Activated CD8-positive, alpha-beta memory T cell treated with anti-CD3 and anti-CD28 coated beads, Interleukin-2, amount 10 ng/mL, durations not matched to agents 7 days and 5 days (primary cell): ENCODE measurements around the gene KDM4C. TPM values are rescaled to one million over a fixed set of nuclear protein-coding genes. Genes with fewer than 3 reads are reported as not detected.

Experiments
- ATAC-seq: fragments of 150-1000 bp; cut with Tn5 transposase; one replicate; pipeline ENCODE4 v1.10.0; 2021; ENCODE audit warnings: moderate library complexity
- CTCF ChIA-PET: fragments of 350-600 bp; sonication (Branson Sonifier 250); formaldehyde crosslinking; loops from one replicate; lab custom pipeline; 2021; ENCODE audit warnings: antibody characterized with exemption; lab: Charles Lee
- DNase-seq: peaks from one replicate; pipeline ENCODE4 v3.0.0-alpha.2; 2020
- H3K27ac Mint-ChIP-seq: one replicate; pipeline ENCODE4 v1.8.0; 2021; ENCODE audit warnings: mild to moderate bottlenecking, mixed read lengths
- H3K27me3 Mint-ChIP-seq: one replicate; pipeline ENCODE4 v1.8.0; 2021; ENCODE audit warnings: mixed read lengths
- H3K36me3 Mint-ChIP-seq: one replicate; pipeline ENCODE4 v1.8.0; 2021; ENCODE audit warnings: mild to moderate bottlenecking, mixed read lengths
- H3K4me1 Mint-ChIP-seq: one replicate; pipeline ENCODE4 v1.8.0; 2021; ENCODE audit warnings: mixed read lengths
- H3K4me3 Mint-ChIP-seq: one replicate; pipeline ENCODE4 v1.8.0; 2021; ENCODE audit warnings: mild to moderate bottlenecking, moderate library complexity, mixed read lengths
- H3K9me3 Mint-ChIP-seq: one replicate; pipeline ENCODE4 v1.8.0; 2022; ENCODE audit warnings: low read depth, mixed read lengths
- total RNA-seq, 2 experiments: library from RNA; stranded (reverse); gene quantifications; one replicate each; pipeline ENCODE4 v1.2.3, GENCODE V29; 2021

The KDM4C gene
- total RNA-seq, 2 experiments from 2014 or later = 31.5 to 57.8 TPM

DNA sequence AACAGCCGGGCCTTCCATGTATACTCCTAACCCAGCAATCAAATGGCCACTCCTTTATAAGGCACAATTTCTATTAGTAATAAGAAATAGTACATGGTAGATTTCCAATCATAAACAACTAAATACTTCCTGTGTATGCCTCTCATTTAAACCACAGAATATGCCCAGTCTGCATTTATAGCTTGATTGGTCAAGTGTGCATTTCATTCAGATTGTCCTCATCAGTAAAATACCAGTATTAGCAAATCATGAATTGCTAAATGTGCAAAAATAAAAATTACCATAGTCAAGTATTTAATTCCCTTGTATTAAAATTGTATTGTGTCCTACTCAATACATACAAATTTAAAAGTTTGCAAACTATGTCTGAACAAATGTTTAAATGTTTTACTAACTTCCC lies 406.2 kb downstream of the KDM4C start:
- no peaks in the 10 kb centered on the region for H3K4me1 Mint-ChIP-seq
- DNase-seq = no peak
- CTCF ChIA-PET = no interaction called here
- H3K9me3 Mint-ChIP-seq = no peaks in the 10 kb centered on the region
- H3K36me3 Mint-ChIP-seq = peaks cover 9% of the 10 kb centered on the region
- no peak overlapping the region for H3K27ac Mint-ChIP-seq
- no peaks in the 10 kb centered on the region for H3K27me3 Mint-ChIP-seq
- H3K4me3 Mint-ChIP-seq = no peak overlapping the region
- no peak for ATAC-seq

GRCh38 chr9:7164440-7165330 lies 406.9 kb downstream of the KDM4C start:
- Mint-ChIP-seq H3K4me3 (no peak overlapping the region), H3K4me1 (no peaks in the 10 kb centered on the region), H3K27ac (no peak overlapping the region), H3K27me3 (no peaks in the 10 kb centered on the region), H3K36me3 (peaks cover 12% of the 10 kb centered on the region), H3K9me3 (no peaks in the 10 kb centered on the region)
- DNase-seq (no peak), ATAC-seq (no peak)
- CTCF ChIA-PET = no interaction called here

GRCh38 chr9:7165331-7165975 lies 407.7 kb downstream of the KDM4C start:
- no peak for ATAC-seq
- Mint-ChIP-seq H3K4me3 (no peak overlapping the region), H3K36me3 (peaks cover 12% of the 10 kb centered on the region), H3K27me3 (no peaks in the 10 kb centered on the region), H3K27ac (no peak overlapping the region), H3K4me1 (no peaks in the 10 kb centered on the region), H3K9me3 (no peaks in the 10 kb centered on the region)
- CTCF ChIA-PET = no interaction called here
- no peak for DNase-seq

DNA sequence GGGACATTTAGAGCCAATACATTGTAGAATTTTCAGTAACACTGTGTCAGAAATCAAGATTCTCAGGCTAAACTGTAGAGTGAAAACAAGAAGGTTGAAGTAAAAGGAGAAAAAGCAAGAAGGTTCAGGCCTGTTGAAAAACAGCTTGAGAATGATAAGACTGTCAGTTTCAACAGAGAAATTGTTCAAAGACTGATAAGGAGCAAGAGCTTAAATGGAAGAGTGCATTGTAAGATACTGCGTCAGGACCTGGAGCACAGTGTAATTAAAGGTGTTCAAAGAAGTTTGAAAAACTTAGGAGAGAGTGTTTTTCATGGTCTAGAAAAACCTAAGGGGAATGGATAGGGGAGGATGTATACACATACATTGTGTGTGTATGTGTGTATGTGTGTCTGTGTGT lies 408.3 kb downstream of the KDM4C start:
- Mint-ChIP-seq H3K4me1 (no peaks in the 10 kb centered on the region), H3K27me3 (no peaks in the 10 kb centered on the region), H3K36me3 (peaks cover 14% of the 10 kb centered on the region), H3K4me3 (no peak overlapping the region), H3K9me3 (no peaks in the 10 kb centered on the region), H3K27ac (no peak overlapping the region)
- ATAC-seq (no peak), DNase-seq (no peak)
- CTCF ChIA-PET = no interaction called here

DNA sequence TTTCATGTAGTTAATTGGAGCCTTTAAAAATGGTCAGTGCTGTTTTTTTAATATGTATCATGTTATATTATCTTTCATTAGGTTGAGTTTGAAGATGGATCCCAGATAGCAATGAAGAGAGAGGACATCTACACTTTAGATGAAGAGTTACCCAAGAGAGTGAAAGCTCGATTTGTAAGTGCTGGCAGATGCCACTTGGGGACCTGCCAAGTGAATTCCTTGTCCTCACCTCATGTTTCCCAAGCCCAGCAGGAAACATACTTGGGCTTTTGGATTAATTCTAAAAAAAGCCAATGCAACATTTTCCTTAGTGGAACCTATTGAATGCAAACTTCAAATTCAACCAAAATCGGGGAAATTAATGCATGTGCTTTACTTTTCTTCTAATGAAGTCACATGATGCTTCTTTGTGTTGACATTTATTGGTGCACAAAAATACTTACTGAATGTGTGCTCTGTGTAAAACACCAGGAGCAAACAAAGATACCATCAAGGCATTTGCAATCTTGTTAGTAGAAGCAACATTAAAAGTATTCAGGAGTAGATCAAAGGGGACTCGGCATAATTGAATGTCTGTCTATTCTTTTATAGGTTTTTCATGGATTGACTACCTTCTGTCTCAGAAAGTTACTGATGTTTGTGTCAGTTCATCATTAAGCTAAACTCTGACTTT lies 412.1 kb downstream of the KDM4C start:
- DNase-seq = no peak
- Mint-ChIP-seq H3K27me3 (no peaks in the 10 kb centered on the region), H3K27ac (no peak overlapping the region), H3K4me3 (no peak overlapping the region), H3K9me3 (no peaks in the 10 kb centered on the region), H3K36me3 (peaks cover 23% of the 10 kb centered on the region), H3K4me1 (peaks cover 6% of the 10 kb centered on the region)
- ATAC-seq = no peak
- CTCF ChIA-PET = no interaction called here

- Mint-ChIP-seq H3K4me1 (peaks cover 7% of the 10 kb centered on the region), H3K9me3 (no peaks in the 10 kb centered on the region), H3K4me3 (no peak overlapping the region), H3K36me3 (peaks cover 23% of the 10 kb centered on the region), H3K27ac (no peak overlapping the region), H3K27me3 (no peaks in the 10 kb centered on the region)
- no peak for DNase-seq
- CTCF ChIA-PET = no interaction called here
- no peak for ATAC-seq
Observed at GRCh38 chr9:7171396-7172153, 413.8 kb downstream of the KDM4C start.

GRCh38 chr9:7172154-7173115 lies 414.7 kb downstream of the KDM4C start:
- no peak overlapping the region for H3K27ac Mint-ChIP-seq

GRCh38 chr9:7173139-7173538 lies 415.4 kb downstream of the KDM4C start:
- H3K36me3 Mint-ChIP-seq = peaks cover 23% of the 10 kb centered on the region
- CTCF ChIA-PET = no interaction called here
- ATAC-seq (no peak), DNase-seq (no peak)
- H3K27me3 Mint-ChIP-seq = no peaks in the 10 kb centered on the region
- no peak overlapping the region for H3K27ac Mint-ChIP-seq
- no peak overlapping the region for H3K4me3 Mint-ChIP-seq
- no peaks in the 10 kb centered on the region for H3K9me3 Mint-ChIP-seq
- peaks cover 7% of the 10 kb centered on the region for H3K4me1 Mint-ChIP-seq

More at GRCh38 chr9:7172154-7173115, 414.7 kb downstream of the KDM4C start:
- no peaks in the 10 kb centered on the region for H3K9me3 Mint-ChIP-seq
- no peaks in the 10 kb centered on the region for H3K27me3 Mint-ChIP-seq
- H3K4me3 Mint-ChIP-seq = no peak overlapping the region
- ATAC-seq = no peak
- H3K4me1 Mint-ChIP-seq = peaks cover 7% of the 10 kb centered on the region
- no peak for DNase-seq
- peaks cover 22% of the 10 kb centered on the region for H3K36me3 Mint-ChIP-seq
- CTCF ChIA-PET = no interaction called here

- H3K27me3 Mint-ChIP-seq = no peaks in the 10 kb centered on the region
- DNase-seq (no peak), ATAC-seq (no peak)
- peaks cover 28% of the 10 kb centered on the region for H3K36me3 Mint-ChIP-seq
- CTCF ChIA-PET = no interaction called here
- H3K9me3 Mint-ChIP-seq = no peaks in the 10 kb centered on the region
- no peak overlapping the region for H3K4me3 Mint-ChIP-seq
- H3K27ac Mint-ChIP-seq = no peak overlapping the region
- H3K4me1 Mint-ChIP-seq = peaks cover 9% of the 10 kb centered on the region
Observed at GRCh38 chr9:7174301-7174700, 416.5 kb downstream of the KDM4C start.

GRCh38 chr9:7174884-7175283 lies 417.1 kb downstream of the KDM4C start:
- Mint-ChIP-seq H3K27me3 (no peaks in the 10 kb centered on the region), H3K36me3 (peaks cover 25% of the 10 kb centered on the region), H3K9me3 (no peaks in the 10 kb centered on the region), H3K27ac (no peak overlapping the region), H3K4me1 (peaks cover 9% of the 10 kb centered on the region), H3K4me3 (no peak overlapping the region)
- DNase-seq (no peak), ATAC-seq (no peak)
- CTCF ChIA-PET = no interaction called here

DNA sequence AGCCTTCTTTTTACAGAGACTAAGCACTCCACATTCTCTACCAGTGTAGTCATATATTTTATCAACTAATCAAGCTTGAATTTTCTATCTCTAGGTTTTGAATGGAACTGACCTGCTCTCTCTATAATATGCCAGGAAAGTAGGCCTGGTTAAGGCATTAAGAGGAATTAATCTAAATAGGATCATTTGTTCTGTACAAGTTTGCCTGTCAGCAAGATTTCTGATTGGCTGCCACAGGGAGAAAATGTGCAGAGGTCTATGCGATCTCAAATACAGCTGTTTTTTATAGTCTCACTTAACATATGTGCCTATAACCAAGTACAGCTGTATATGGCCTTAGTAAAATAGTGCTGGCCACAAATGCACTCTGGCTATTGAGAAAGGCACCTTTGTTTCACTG lies 418.8 kb downstream of the KDM4C start:
- CTCF ChIA-PET = no interaction called here
- no peak overlapping the region for H3K27ac Mint-ChIP-seq
- peaks cover 22% of the 10 kb centered on the region for H3K36me3 Mint-ChIP-seq
- H3K4me1 Mint-ChIP-seq = peaks cover 7% of the 10 kb centered on the region
- ATAC-seq (no peak), DNase-seq (no peak)
- no peak overlapping the region for H3K4me3 Mint-ChIP-seq
- no peaks in the 10 kb centered on the region for H3K27me3 Mint-ChIP-seq
- no peaks in the 10 kb centered on the region for H3K9me3 Mint-ChIP-seq

GRCh38 chr9:7177383-7177782 lies 419.6 kb downstream of the KDM4C start:
- no peak for ATAC-seq

More at GRCh38 chr9:7177383-7177782, 419.6 kb downstream of the KDM4C start:
- CTCF ChIA-PET = no interaction called here
- H3K4me3 Mint-ChIP-seq = no peak overlapping the region
- peaks cover 7% of the 10 kb centered on the region for H3K4me1 Mint-ChIP-seq
- no peak overlapping the region for H3K27ac Mint-ChIP-seq
- no peaks in the 10 kb centered on the region for H3K9me3 Mint-ChIP-seq
- no peak for DNase-seq
- no peaks in the 10 kb centered on the region for H3K27me3 Mint-ChIP-seq
- H3K36me3 Mint-ChIP-seq = peaks cover 27% of the 10 kb centered on the region
